ENCODE data around the gene ARHGAP40. TPM values are rescaled to one million over a fixed set of nuclear protein-coding genes. Genes with fewer than 3 reads are reported as not detected.

ARHGAP40 gene
- total RNA-seq, 1 donor from 2014 or later: not detected

- DNase-seq (no peak), ATAC-seq (ENCODE audit: poor library complexity) (no peak)
- intact Hi-C loops (cut with DNase I): no loop called here
Observed at GRCh38 chr20:38610521-38610920, 8.9 kb downstream of the ARHGAP40 start.

GRCh38 chr20:38612751-38613515 lies 11.3 kb downstream of the ARHGAP40 start:
- DNase-seq: no peak
- intact Hi-C loops (cut with DNase I): no loop called here
- ATAC-seq (ENCODE audit: poor library complexity): no peak

DNA sequence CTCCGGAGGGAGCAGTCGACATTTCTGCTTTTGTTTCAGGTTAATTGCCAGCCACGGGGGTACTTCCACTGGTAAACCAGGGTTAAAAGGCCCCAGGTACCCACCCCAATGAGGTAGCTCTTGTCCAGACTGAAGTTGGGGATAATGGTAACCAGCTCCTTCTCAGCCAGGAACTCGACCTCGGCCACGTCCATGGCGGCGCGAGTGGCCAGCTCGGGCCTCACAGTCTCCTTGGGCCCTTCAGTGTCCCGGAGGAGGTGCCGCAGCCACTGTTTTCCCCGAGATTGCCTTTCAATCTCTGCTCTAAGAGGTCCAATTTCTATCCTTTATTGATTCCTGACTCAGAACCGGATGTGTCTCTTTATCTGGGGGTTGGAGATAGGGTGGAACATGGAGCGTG lies 13.7 kb downstream of the ARHGAP40 start:
- ATAC-seq (ENCODE audit: poor library complexity): no peak
- DNase-seq: no peak
- intact Hi-C loops (cut with DNase I): no loop called here

DNA sequence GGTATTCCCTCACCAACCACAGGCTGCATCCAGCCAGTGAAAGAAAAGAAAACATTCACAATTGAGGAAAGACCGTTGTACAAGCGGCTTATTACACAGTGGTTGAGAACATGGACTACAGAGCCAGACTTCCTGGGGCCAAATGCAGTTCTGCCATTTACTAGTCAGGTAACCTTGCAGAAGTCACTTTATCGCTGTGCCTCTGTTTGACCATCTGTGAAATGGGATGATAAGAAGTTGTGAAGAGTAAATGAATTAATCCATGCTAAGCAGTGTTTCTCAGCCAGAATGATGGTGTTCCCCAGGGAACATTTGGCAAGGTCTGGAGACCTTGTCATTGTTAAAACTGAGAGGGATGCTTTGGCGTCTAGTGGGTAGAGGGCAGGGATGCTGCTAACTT lies 14.8 kb downstream of the ARHGAP40 start:
- no peak for ATAC-seq (ENCODE audit: poor library complexity)
- intact Hi-C loops (cut with DNase I): no loop called here
- DNase-seq: no peak

DNA sequence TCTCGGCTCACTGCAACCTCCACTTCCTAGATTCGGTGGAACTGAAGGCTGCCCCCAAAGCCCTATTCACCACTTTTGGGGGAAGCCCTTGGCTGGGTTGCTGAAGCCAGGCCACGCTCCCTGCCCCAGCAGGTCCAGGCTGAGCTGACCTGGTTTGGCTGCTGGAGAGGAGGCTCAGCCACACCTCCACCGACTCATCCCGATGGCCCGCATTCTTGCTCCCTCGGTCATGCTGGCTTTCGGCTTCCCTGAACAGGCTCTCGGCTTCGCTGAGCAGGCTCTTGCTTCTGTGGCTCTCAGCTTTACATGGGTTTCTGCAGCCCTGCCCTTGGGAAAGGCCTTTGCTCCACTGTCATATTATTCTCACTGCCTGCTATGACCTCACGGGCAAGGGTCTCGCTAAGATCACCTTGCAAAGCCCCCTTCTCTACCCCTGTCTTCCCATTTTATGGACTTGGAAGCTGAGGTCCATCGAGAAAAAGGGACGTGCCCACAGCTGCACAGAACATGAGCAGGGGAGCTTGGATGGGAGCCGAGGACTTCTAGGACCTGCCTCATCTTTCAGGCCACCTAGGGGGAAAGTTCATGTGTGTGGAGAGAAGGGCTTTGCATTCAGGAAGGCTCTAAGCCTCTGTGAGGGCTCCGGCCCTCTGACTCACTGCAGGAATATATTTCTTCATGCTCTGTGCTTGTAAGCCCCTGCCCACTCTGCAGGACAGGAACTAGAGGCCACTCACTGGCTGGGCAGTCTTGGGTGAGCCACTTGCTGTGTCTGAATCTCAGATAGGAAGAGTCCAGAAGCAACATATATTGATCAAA lies 15.6 kb downstream of the ARHGAP40 start:
- ATAC-seq (ENCODE audit: poor library complexity): no peak
- intact Hi-C loops (cut with DNase I): no loop called here
- no peak for DNase-seq

GRCh38 chr20:38617830-38618196 lies 16.2 kb downstream of the ARHGAP40 start:
- ATAC-seq (ENCODE audit: poor library complexity) (no peak), DNase-seq (no peak)
- intact Hi-C loops (cut with DNase I): no loop called here

GRCh38 chr20:38620441-38620840 lies 18.8 kb downstream of the ARHGAP40 start:
- ATAC-seq (ENCODE audit: poor library complexity): no peak
- intact Hi-C loops (cut with DNase I): no loop called here
- DNase-seq: no peak

DNA sequence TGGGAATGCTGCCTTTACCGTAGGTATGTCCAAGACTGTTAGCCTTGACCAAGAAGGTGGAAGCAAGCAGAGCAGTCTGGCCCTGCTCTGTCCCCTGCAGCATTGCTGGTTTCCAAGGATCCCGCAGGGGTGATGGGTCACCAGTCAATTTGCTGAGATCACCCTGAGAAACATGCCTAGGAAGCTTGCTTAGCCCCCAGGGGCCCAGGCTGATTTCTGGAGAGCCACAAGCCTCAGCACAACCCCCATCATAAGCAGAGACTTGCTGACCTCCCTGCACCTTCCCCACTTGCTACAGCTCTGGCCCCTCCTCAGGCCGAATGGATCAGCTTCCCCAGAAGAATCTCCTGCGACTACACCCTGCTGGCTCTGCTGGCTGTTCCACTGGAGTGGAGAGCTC lies 21.5 kb downstream of the ARHGAP40 start:
- ATAC-seq (ENCODE audit: poor library complexity) (no peak), DNase-seq (no peak)
- intact Hi-C loops (cut with DNase I): no loop called here

GRCh38 chr20:38624084-38624483 lies 22.5 kb downstream of the ARHGAP40 start:
- no peak for DNase-seq
- intact Hi-C loops (cut with DNase I): no loop called here
- ATAC-seq (ENCODE audit: poor library complexity): no peak

DNA sequence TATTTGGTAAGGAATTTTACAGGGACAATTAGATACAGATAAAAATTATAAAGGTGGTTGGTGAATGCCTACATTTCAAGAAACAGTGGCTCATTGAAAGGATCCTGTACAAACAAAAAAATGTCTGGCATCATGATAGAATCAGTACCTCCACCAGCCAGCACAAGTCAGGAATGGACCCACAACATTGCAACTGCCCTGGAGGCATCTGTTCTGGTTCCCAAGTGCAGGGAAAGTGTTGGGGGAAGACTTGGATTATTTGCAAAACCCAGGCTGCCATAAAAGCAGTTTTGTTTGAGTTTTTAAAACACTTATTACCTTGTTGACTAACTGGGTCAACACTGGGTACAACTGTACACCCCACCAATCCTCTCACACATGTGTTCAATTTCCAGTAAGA lies 24.3 kb downstream of the ARHGAP40 start:
- ATAC-seq (ENCODE audit: poor library complexity): no peak
- no peak for DNase-seq
- intact Hi-C loops (cut with DNase I): no loop called here

- intact Hi-C loops (cut with DNase I): no loop called here
- no peak for DNase-seq
- ATAC-seq (ENCODE audit: poor library complexity): no peak
Observed at GRCh38 chr20:38626921-38627659, 25.5 kb downstream of the ARHGAP40 start.

GRCh38 chr20:38628580-38629470 lies 27.2 kb downstream of the ARHGAP40 start:
- intact Hi-C loops (cut with DNase I): no loop called here
- ATAC-seq (ENCODE audit: poor library complexity): no peak
- DNase-seq: no peak

DNA sequence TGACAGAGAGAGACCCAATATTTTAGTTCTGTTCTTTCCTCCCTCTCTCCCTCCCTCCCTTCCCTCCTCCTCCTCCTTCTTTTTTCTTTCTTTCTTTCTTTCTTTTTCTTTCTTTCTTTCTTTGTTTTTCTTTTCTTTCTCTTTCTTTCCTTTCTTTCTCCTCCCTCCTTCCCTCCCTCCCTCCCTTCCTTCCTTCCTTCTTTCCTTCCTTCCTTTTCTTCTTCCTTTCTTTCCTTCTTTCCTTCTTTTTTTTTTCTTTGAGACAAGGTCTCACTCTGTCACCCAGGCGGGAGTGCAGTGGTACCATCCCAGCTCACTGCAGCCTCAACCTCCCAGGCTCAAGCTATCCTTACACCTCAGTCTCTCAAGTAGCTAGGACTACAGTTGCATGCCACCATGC lies 28.4 kb downstream of the ARHGAP40 start:
- intact Hi-C loops (cut with DNase I): no loop called here
- ATAC-seq (ENCODE audit: poor library complexity) (no peak), DNase-seq (no peak)

DNA sequence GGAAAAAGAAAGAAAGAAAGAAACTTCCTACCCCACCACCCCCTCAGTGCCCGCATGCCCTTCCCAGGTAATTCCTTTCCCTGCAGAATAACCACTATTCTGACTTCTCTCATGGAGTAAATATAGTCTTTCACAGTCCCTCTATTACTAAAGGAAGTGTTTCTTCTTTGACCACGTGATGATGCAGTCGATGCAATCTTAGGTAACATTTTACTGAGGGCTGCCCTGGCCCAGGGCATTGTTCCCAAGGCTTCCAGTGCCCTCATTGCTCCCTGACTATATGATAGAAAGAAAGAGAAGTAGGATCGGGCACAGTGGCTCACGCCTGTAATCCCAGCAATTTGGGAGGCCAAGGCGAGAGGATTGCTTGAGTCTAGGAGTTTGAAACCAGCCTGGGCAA lies 29.1 kb downstream of the ARHGAP40 start:
- DNase-seq (no peak), ATAC-seq (ENCODE audit: poor library complexity) (no peak)
- intact Hi-C loops (cut with DNase I): no loop called here

DNA sequence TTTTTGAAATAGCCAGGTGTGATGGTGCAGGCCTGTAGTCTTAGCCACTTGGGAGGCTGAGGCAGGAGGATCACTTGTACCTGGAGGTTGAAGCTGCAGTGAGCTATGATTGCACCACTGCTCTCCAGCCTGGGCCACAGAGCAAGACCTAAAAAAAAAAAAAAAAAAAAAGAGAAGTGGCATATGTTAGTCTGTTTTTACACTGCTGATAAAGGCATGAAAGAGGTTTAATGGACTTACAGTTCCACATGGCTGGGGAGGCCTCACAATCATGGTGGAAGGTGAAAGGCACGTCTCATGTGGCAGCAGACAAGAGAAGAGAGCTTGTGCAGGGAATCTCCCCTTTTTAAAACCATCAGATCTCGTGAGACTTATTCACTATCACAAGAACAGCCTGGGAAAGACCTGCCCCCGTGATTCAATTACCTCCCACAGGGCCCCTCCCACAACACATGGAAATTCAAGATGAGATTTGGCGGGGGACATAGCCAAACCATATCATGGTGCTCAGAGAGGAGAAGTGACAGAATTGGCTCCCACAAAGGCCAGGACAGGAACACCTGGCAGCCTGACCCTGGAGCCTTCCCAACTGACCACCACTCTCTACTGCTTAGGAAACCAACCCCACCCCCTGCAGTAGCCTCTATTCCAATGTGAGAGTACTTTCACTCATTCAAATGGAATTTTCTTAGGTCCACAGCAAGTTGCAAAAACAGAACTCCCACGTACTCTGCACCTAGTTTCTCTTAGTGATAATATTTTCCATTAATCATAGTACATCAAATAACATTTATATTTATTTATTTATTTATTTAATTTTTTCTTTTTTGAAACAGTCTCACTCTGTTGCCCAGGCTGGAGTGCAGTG lies 29.8 kb downstream of the ARHGAP40 start:
- ATAC-seq (ENCODE audit: poor library complexity): no peak
- intact Hi-C loops (cut with DNase I): no loop called here
- DNase-seq: no peak

GRCh38 chr20:38633577-38634093 lies 32.0 kb downstream of the ARHGAP40 start:
- peak; percentile 57 for DNase-seq
- intact Hi-C loops (cut with DNase I): no loop called here
- ATAC-seq (ENCODE audit: poor library complexity): peak; percentile 75

DNA sequence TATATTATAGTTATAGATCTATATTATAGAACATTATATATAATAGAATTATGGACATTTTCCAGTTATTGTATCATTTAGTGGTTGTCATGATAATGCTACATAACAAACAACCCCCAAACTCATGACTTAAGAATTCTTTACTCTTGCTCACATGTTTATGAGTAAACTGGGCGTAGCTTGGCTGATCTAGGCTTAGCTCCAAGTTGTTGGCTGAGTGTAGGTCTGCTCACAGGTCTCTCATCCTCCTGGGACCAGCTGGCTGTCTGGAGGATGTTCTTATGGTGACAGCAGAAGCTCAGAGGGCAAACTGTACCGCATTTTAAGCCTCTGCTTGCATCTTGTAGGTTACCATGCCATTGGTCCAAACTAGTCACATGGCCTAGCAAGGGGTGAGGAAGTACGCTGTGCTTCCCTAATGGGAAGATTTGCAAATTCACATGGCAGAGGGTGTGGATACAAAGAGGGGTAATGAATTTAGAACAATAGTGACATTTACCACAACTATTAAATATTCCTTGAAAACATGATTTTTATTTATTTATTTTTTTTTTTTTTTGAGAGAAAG lies 34.2 kb downstream of the ARHGAP40 start:
- ATAC-seq (ENCODE audit: poor library complexity): no peak
- DNase-seq: no peak
- intact Hi-C loops (cut with DNase I): no loop called here

Data from Right ventricle myocardium superior (tissue), 1 donor.